ENCODE measurements around the gene FOXR1. TPM values are rescaled to one million over a fixed set of nuclear protein-coding genes. Genes with fewer than 3 reads are reported as not detected.
"Not testable (repeated sequence)": the region's sequence is repeated elsewhere in the genome, so short reads cannot be mapped to it uniquely, and the experiment has no call there.

The FOXR1 gene
- total and polyA plus RNA-seq, 9 donors, result 1.7 TPM; not detected in 8

DNA sequence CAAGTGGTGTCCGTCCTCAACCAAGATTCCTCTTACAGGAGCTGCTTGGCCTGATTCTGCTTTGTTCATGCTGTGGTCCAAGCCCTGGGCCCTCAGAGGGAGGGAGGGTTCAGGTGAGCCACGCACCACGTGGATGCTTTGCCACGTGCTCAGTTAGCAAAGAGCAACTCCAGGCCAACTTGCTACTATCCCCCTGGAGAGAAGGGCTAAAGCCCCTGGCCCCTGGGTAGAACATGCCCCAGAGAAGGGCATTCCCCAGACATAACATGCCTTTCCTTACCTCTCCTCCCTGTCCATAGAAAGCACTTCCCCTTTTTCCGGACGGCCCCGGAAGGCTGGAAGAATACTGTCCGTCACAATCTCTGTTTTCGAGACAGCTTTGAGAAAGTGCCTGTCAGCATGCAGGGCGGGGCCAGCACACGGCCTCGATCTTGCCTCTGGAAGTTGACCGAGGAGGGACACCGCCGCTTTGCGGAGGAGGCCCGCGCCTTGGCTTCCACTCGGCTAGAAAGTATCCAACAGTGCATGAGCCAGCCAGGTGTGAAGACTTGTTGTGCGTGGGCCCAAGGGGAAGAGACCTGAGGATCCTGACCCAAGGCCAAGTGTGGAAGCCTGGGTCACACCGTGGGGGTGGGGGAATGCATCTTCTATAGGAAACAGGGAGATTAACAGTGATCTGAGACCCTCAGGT lies 8.8 kb downstream of the FOXR1 start:
- Histone ChIP-seq H3K27me3 (no peaks in the 10 kb centered on the region), H3K27ac (no peak overlapping the region), H3K36me3 (no peaks in the 10 kb centered on the region), H3K4me1 (ENCODE audit: insufficient read depth) (peaks cover 1% of the 10 kb centered on the region), H3K4me3 (no peak overlapping the region), H3K9me3 (no peaks in the 10 kb centered on the region)
- DNase-seq, result no peak
- no peak for TF ChIP-seq POLR2A (IDR thresholded peaks at IDR 0.05)
- no peak for TF ChIP-seq EP300 (IDR thresholded peaks at IDR 0.05)
- TF ChIP-seq, protein P1, sequence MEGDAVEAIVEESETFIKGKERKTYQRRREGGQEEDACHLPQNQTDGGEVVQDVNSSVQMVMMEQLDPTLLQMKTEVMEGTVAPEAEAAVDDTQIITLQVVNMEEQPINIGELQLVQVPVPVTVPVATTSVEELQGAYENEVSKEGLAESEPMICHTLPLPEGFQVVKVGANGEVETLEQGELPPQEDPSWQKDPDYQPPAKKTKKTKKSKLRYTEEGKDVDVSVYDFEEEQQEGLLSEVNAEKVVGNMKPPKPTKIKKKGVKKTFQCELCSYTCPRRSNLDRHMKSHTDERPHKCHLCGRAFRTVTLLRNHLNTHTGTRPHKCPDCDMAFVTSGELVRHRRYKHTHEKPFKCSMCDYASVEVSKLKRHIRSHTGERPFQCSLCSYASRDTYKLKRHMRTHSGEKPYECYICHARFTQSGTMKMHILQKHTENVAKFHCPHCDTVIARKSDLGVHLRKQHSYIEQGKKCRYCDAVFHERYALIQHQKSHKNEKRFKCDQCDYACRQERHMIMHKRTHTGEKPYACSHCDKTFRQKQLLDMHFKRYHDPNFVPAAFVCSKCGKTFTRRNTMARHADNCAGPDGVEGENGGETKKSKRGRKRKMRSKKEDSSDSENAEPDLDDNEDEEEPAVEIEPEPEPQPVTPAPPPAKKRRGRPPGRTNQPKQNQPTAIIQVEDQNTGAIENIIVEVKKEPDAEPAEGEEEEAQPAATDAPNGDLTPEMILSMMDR (IDR thresholded peaks at IDR 0.05), result no peak
- intact Hi-C loops (cut with DNase I), result no loop called here
- 8 to 13% (median 12%) methylated on average over 21 of the region's 21 CpGs for WGBS, 3 donors

DNA sequence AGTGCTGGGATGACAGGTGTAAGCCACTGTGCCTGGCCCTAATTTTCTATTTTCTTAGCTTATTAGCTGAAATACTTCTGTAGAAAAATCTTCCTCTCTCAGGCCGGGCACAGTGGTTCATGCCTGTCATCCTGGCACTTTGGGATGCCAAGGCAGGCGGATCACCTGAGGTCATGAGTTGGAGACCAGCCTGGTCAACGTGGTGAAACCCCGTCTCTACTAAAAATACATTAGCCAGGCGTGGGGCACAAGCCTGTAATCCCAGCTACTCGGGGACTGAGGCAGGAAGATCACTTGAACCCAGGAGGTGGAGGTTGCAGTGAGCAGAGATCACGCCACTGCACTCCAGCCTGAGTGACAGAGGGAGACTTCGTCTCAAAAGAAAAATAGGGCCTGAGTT lies 12.8 kb downstream of the FOXR1 start:
- 65 to 76% (median 72%) methylated on average over 7 to 8 of the region's 8 CpGs for WGBS, 3 donors
- H3K4me1 ChIP-seq (ENCODE audit: insufficient read depth); intact Hi-C loops (cut with DNase I); DNase-seq; H3K27me3 ChIP-seq; H3K27ac ChIP-seq; H3K4me3 ChIP-seq; H3K9me3 ChIP-seq; H3K36me3 ChIP-seq: not testable (repeated sequence)

DNA sequence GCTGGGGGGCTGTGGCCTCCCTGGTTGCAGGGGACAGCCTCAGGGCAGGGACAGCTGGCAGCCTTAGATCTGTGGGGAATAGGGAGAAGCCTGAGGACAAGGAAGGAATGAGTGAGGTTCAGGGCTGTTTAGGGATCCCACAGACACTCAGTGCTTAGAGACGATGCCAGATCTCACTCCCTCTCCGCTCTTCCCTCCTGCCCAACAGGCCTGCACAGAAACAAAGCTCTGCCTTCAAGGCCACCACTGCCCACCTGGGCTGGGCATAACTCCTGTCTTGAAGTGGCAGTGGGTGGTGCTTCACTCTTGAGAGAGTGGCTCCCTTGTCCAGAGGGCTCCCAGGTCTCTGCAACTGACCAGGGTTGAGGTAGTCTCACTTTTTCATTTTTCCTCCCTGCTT lies 13.3 kb downstream of the FOXR1 start:
- no peak for DNase-seq
- Histone ChIP-seq H3K36me3 (no peaks in the 10 kb centered on the region), H3K9me3 (no peaks in the 10 kb centered on the region), H3K4me3 (no peak overlapping the region), H3K27me3 (no peaks in the 10 kb centered on the region), H3K27ac (no peak overlapping the region), H3K4me1 (ENCODE audit: insufficient read depth) (peaks cover 1% of the 10 kb centered on the region)
- WGBS, 3 donors, result 36 to 63% (median 49%) methylated on average over 2 of the region's 2 CpGs
- intact Hi-C loops (cut with DNase I), result no loop called here
- TF ChIP-seq, protein P1 (IDR thresholded peaks at IDR 0.05), result no peak
- no peak for TF ChIP-seq POLR2A (IDR thresholded peaks at IDR 0.05)
- no peak for TF ChIP-seq EP300 (IDR thresholded peaks at IDR 0.05)

DNA sequence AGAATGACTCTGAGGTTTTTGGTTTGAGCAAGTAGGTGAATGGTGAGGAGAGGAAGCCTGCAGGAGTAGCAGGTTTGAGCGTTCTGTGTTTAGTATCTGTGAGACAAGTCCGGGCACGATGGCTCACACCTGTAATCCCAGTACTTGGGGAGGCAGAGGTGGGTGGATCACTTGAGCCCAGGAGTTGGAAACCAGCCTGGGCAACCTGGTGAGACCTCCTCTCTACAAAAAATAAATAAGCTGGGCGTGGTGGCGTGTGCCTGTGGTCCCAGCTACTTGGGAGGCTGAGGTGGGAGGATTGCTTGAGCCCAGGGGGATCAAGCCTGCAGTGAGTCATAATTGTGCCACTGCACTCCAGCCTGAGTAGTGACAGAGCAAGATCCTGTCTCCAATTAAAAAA lies 16.7 kb downstream of the FOXR1 start:
- no peaks in the 10 kb centered on the region for H3K4me1 ChIP-seq (ENCODE audit: insufficient read depth)
- H3K27me3 ChIP-seq, result no peaks in the 10 kb centered on the region
- H3K36me3 ChIP-seq, result no peaks in the 10 kb centered on the region
- H3K4me3 ChIP-seq, result no peak overlapping the region
- H3K9me3 ChIP-seq, result no peaks in the 10 kb centered on the region
- H3K27ac ChIP-seq, result no peak overlapping the region
- no peak for DNase-seq
- intact Hi-C loops (cut with DNase I), result no loop called here
- WGBS, 3 donors, result 83 to 87% (median 86%) methylated on average over 5 of the region's 5 CpGs
- TF ChIP-seq POLR2A (IDR thresholded peaks at IDR 0.05) (no peak), EP300 (IDR thresholded peaks at IDR 0.05) (no peak)
- TF ChIP-seq, protein P1 (IDR thresholded peaks at IDR 0.05), result no peak

DNA sequence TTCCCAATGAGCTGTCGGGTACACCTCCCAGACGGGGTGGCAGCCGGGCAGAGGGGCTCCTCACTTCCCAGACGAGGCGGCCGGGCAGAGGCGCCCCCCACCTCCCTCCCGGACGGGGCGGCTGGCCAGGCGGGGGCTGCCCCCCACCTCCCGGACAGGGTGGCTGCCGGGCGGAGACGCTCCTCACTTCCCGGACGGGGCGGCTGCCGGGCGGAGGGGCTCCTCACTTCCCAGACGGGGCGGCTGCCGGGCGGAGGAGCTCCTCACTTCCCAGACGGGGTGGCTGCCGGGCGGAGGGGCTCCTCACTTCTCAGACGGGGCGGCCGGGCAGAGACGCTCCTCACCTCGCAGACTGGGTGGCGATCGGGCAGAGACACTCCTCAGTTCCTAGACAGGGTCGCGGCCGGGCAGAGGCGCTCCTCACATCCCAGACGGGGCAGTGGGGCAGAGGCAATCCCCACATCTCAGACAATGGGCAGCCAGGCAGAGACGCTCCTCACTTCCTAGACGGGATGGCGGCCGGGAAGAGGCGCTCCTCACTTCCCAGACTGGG lies 20.0 kb downstream of the FOXR1 start:
- H3K4me1 ChIP-seq (ENCODE audit: insufficient read depth); intact Hi-C loops (cut with DNase I); DNase-seq; H3K36me3 ChIP-seq; H3K9me3 ChIP-seq; H3K27ac ChIP-seq; H3K4me3 ChIP-seq; H3K27me3 ChIP-seq: not testable (repeated sequence)
- WGBS, 3 donors, result 93 to 99% (median 96%) methylated on average over 32 to 44 of the region's 44 CpGs
